ENCODE data around the gene HLA-A.

Gene HLA-A

GRCh38 chr6:29951882-29952281 is 9.6 kb downstream of the HLA-A start:
- TF ChIP-seq POLR2A (IDR thresholded peaks at IDR 0.05; ENCODE audit: extremely low read depth, insufficient read length) (no peak), MYC (IDR thresholded peaks at IDR 0.05; ENCODE audit: low read depth, low read length) (no peak), CTCF (IDR thresholded peaks at IDR 0.05; ENCODE audit: low read depth, low read length) (no peak), MAX (IDR thresholded peaks at IDR 0.05; ENCODE audit: low read depth, low read length) (no peak)
- H3K4me3 ChIP-seq (ENCODE audit: low read depth, low read length), result no peak overlapping the region
- DNase-seq (ENCODE audit: low read depth), result no peak

GRCh38 chr6:29953001-29953441 is 10.7 kb downstream of the HLA-A start:
- DNase-seq (ENCODE audit: low read depth), result no peak
- no peak overlapping the region for H3K4me3 ChIP-seq (ENCODE audit: low read depth, low read length)
- TF ChIP-seq CTCF (IDR thresholded peaks at IDR 0.05; ENCODE audit: low read depth, low read length), result no peak
- TF ChIP-seq MAX (IDR thresholded peaks at IDR 0.05; ENCODE audit: low read depth, low read length), result no peak
- no peak for TF ChIP-seq MYC (IDR thresholded peaks at IDR 0.05; ENCODE audit: low read depth, low read length)
- TF ChIP-seq POLR2A (IDR thresholded peaks at IDR 0.05; ENCODE audit: extremely low read depth, insufficient read length), result no peak

- DNase-seq (ENCODE audit: low read depth), result no peak
- TF ChIP-seq POLR2A (IDR thresholded peaks at IDR 0.05; ENCODE audit: extremely low read depth, insufficient read length) (no peak), CTCF (IDR thresholded peaks at IDR 0.05; ENCODE audit: low read depth, low read length) (no peak), MYC (IDR thresholded peaks at IDR 0.05; ENCODE audit: low read depth, low read length) (no peak), MAX (IDR thresholded peaks at IDR 0.05; ENCODE audit: low read depth, low read length) (no peak)
- H3K4me3 ChIP-seq (ENCODE audit: low read depth, low read length), result no peak overlapping the region
Measured at GRCh38 chr6:29953686-29954085, 11.4 kb downstream of the HLA-A start.

- TF ChIP-seq MAX (IDR thresholded peaks at IDR 0.05; ENCODE audit: low read depth, low read length), result no peak
- no peak for TF ChIP-seq MYC (IDR thresholded peaks at IDR 0.05; ENCODE audit: low read depth, low read length)
- no peak for TF ChIP-seq CTCF (IDR thresholded peaks at IDR 0.05; ENCODE audit: low read depth, low read length)
- no peak for TF ChIP-seq POLR2A (IDR thresholded peaks at IDR 0.05; ENCODE audit: extremely low read depth, insufficient read length)
- H3K4me3 ChIP-seq (ENCODE audit: low read depth, low read length), result no peak overlapping the region
- DNase-seq (ENCODE audit: low read depth), result no peak
Measured at GRCh38 chr6:29954272-29954671, 11.9 kb downstream of the HLA-A start.

- TF ChIP-seq MAX (IDR thresholded peaks at IDR 0.05; ENCODE audit: low read depth, low read length) (no peak), CTCF (IDR thresholded peaks at IDR 0.05; ENCODE audit: low read depth, low read length) (no peak), POLR2A (IDR thresholded peaks at IDR 0.05; ENCODE audit: extremely low read depth, insufficient read length) (no peak), MYC (IDR thresholded peaks at IDR 0.05; ENCODE audit: low read depth, low read length) (no peak)
- DNase-seq (ENCODE audit: low read depth), result no peak
- no peak overlapping the region for H3K4me3 ChIP-seq (ENCODE audit: low read depth, low read length)
Measured at GRCh38 chr6:29955783-29956182, 13.5 kb downstream of the HLA-A start.

- H3K4me3 ChIP-seq (ENCODE audit: low read depth, low read length), result no peak overlapping the region
- TF ChIP-seq MYC (IDR thresholded peaks at IDR 0.05; ENCODE audit: low read depth, low read length), result no peak
- TF ChIP-seq POLR2A (IDR thresholded peaks at IDR 0.05; ENCODE audit: extremely low read depth, insufficient read length), result no peak
- TF ChIP-seq CTCF (IDR thresholded peaks at IDR 0.05; ENCODE audit: low read depth, low read length), result no peak
- no peak for TF ChIP-seq MAX (IDR thresholded peaks at IDR 0.05; ENCODE audit: low read depth, low read length)
- DNase-seq (ENCODE audit: low read depth), result no peak
Measured at GRCh38 chr6:29956518-29956917, 14.2 kb downstream of the HLA-A start.
